Measurements from ENCODE around the gene ZMYND8.

- no peak for TF ChIP-seq POLR2AphosphoS5 (IDR thresholded peaks at IDR 0.05; ENCODE audit: low read length)
- TF ChIP-seq POLR2A (IDR thresholded peaks at IDR 0.05; ENCODE audit: low read depth, low read length): no peak
- no peak for TF ChIP-seq JUND (IDR thresholded peaks at IDR 0.05; ENCODE audit: low read depth, low read length)
- no peak for TF ChIP-seq NFIC (IDR thresholded peaks at IDR 0.05; ENCODE audit: low read depth, low read length)
- no peak for TF ChIP-seq CREB1 (IDR thresholded peaks at IDR 0.05; ENCODE audit: low read depth)
- TF ChIP-seq NBN (IDR thresholded peaks at IDR 0.05): no peak
- TF ChIP-seq SRF (IDR thresholded peaks at IDR 0.05; ENCODE audit: low read depth in 2 of 2, low read length in 2 of 2): no peak
- TF ChIP-seq ZNF384 (IDR thresholded peaks at IDR 0.05; ENCODE audit: borderline replicate concordance, low read depth, low read length): no peak
- TF ChIP-seq YY1 (IDR thresholded peaks at IDR 0.05; ENCODE audit: low read depth, low read length): no peak
- TF ChIP-seq CTCF (IDR thresholded peaks at IDR 0.05 in 2 of 3, conservative IDR thresholded peaks at IDR 0.05 in 1 of 3; ENCODE audit: control insufficient read depth in 2 of 3, extremely low read depth in 1 of 3, insufficient read depth in 1 of 3, low read depth in 3 of 3, low read length in 3 of 3): no peak
- TF ChIP-seq E2F4 (IDR thresholded peaks at IDR 0.05; ENCODE audit: low read depth, low read length): no peak
- no peak for TF ChIP-seq EZH2 (IDR thresholded peaks at IDR 0.05; ENCODE audit: borderline replicate concordance, control insufficient read depth, low read depth, low read length)
These were observed 41.7 kb downstream of the ZMYND8 start for GRCh38 chr20:47314647-47315338.

Data from GM12878 (cell line).